Breast epithelium (tissue), 4 donors: ENCODE results near the gene MLYCD. TPM values are rescaled to one million over a fixed set of nuclear protein-coding genes. Genes with fewer than 3 reads are reported as not detected.

Source experiments
- DNase-seq, 2 donors: peaks; one replicate each; pipeline ENCODE4 v3.0.0-alpha.2; 2019; ENCODE audit warnings: low spot score in 2 of 2
- H3K27ac ChIP-seq, 2 donors: fragments of 200-600 bp; sonication (generic) in 1 of 2; one replicate each; pipeline ENCODE4 v1.5.1; 2016 to 2019; ENCODE audit warnings: mild to moderate bottlenecking in 1 of 2
- H3K27me3 ChIP-seq, 2 donors: fragments of 200-600 bp; sonication (generic) in 1 of 2; one replicate each; pipeline versions ENCODE4 v1.5.1 to v1.6.0; 2017 to 2019; ENCODE audit warnings: control low read depth in 1 of 2, mild to moderate bottlenecking in 1 of 2
- H3K36me3 ChIP-seq: fragments of 200-600 bp; one replicate; pipeline ENCODE4 v1.5.1; 2019
- H3K4me1 ChIP-seq, 2 donors: fragments of 200-600 bp; sonication (generic); one replicate each; pipeline ENCODE4 v1.5.1; 2016 to 2019; ENCODE audit warnings: control low read depth in 1 of 2
- H3K4me3 ChIP-seq, 3 donors: fragments of 200-600 bp; sonication (generic); 1 replicate in 2 of 3; 2 replicates in 1 of 3; pipeline ENCODE4 v1.5.1; 2016 to 2019; ENCODE audit warnings: mild to moderate bottlenecking in 3 of 3, moderate library complexity in 2 of 3
- H3K9me3 ChIP-seq, 2 donors: fragments of 200-600 bp; sonication (generic) in 1 of 2; one replicate each; pipeline ENCODE4 v1.5.1; 2016 to 2019; ENCODE audit warnings: control low read depth in 1 of 2
- CTCF ChIP-seq, 3 donors: fragments of 450-650 bp; IDR thresholded peaks; one replicate each; pipeline ENCODE4 v1.5.1; 2016 to 2017; ENCODE audit warnings: antibody characterized with exemption in 3 of 3, mild to moderate bottlenecking in 3 of 3, moderate library complexity in 3 of 3
- POLR2A ChIP-seq: fragments of 450-650 bp; IDR thresholded peaks from one replicate; pipeline ENCODE4 v1.6.1; 2016; ENCODE audit warnings: antibody characterized with exemption, mild to moderate bottlenecking, moderate library complexity
- POLR2AphosphoS5 ChIP-seq, 3 donors: sonication (generic); formaldehyde crosslinking; IDR thresholded peaks; one replicate each; pipeline ENCODE4 v1.6.1; 2017; ENCODE audit warnings: antibody characterized with exemption in 3 of 3
- intact Hi-C: fragments of 100-400 bp; cut with DNase I; formaldehyde crosslinking; loops from one replicate; pipeline ENCODE4 v1.15.1; 2023; ENCODE audit warnings: low total_unique reads
- total RNA-seq, 3 donors: library from RNA; depleted of rRNA; stranded (reverse); fragments of >200 nt; gene quantifications; one replicate each; pipeline ENCODE4 v1.1.0, GENCODE V29; 2016

MLYCD gene
- total RNA-seq, 3 donors from 2014 or later = 9.5 to 17.0 (median 12.1) TPM

GRCh38 chr16:83915081-83915480 is 16.2 kb downstream of the MLYCD start:
- Histone ChIP-seq H3K4me1 (no peaks in the 10 kb centered on the region), H3K9me3 (no peaks in the 10 kb centered on the region), H3K27me3 (no peaks in the 10 kb centered on the region), H3K27ac (no peak overlapping the region), H3K4me3 (no peak overlapping the region), H3K36me3 (peaks cover 17% of the 10 kb centered on the region)
- intact Hi-C loops = no loop called here
- DNase-seq = no peak
- TF ChIP-seq POLR2A (no peak), POLR2AphosphoS5 (IDR thresholded peaks at IDR 0.05) (no peak), CTCF (IDR thresholded peaks at IDR 0.05) (no peak)

DNA sequence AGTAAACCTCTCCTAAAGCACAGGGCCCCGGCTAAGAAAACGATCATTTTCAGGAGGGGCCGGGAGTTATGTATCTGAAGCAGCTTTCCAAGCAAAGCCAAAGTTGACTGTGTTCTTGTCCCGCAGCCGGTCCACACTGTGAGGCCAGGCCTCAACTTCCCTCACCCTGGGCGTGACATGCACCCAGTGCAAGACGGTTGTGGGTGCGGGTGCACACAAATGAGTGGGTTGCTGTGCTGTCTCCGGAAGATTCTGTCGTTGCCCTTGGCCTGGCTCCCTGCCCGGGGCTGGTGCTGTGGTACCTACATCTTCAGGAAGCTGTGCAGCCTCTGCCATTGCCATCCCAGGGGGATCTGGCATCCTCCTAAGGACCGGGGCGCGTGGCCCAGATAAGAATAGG is 16.6 kb downstream of the MLYCD start:
- Histone ChIP-seq H3K27ac (no peak overlapping the region), H3K9me3 (no peaks in the 10 kb centered on the region), H3K36me3 (peaks cover 17% of the 10 kb centered on the region), H3K4me3 (no peak overlapping the region), H3K4me1 (no peaks in the 10 kb centered on the region), H3K27me3 (no peaks in the 10 kb centered on the region)
- DNase-seq = no peak
- TF ChIP-seq POLR2A (no peak), POLR2AphosphoS5 (IDR thresholded peaks at IDR 0.05) (no peak), CTCF (IDR thresholded peaks at IDR 0.05) (no peak)
- intact Hi-C loops = no loop called here

DNA sequence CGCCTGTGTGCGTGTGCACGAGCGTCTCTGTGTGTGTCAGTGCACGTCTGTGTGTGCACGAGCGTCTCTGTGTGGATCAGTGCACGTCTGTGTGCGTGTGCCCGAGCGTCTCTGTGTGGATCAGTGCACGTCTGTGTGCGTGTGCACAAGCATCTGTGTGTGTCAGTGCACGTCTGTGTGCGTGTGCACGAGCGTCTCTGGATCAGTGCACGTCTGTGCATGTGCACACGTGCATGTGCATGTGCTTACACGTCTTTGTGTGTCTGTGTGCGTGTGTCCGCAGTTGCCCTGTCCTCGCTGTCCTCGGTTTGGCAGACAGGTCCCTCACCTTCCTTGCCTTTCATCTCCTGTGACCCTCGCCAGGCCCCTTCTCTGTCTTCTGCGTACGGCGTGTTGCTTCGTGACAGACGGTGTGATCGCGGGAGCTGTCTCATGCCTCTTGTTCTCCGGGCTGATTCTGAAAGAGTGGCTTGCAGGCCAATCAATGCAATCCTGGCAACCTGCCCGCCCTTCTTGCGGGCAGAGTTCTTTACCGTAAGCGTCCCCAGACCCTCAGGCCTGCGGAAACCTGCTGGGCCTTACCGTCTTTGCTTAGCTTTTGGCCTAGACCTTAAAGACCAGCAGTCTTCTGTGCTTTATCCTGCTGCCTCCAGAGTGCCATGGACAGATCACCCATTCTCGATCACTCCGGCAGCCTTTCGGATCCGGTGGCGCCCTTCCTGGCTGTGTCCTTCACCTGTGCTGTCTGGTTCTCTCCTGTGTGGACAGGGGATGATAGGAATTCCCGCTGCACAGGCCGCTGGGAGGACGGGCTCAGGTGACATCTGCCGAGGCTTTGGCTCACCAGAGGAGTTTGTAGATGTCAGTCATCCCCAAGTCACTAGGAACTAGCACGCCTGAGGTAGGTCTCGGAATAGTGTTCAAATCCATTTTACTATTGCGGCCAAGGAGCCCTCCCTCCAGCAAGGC is 18.5 kb downstream of the MLYCD start:
- H3K4me1 ChIP-seq = no peaks in the 10 kb centered on the region
- H3K27me3 ChIP-seq = no peaks in the 10 kb centered on the region
- DNase-seq = no peak
- no peaks in the 10 kb centered on the region for H3K9me3 ChIP-seq
- TF ChIP-seq POLR2AphosphoS5 (IDR thresholded peaks at IDR 0.05) = no peak
- TF ChIP-seq POLR2A = no peak
- TF ChIP-seq CTCF (IDR thresholded peaks at IDR 0.05) = no peak
- no peak overlapping the region for H3K4me3 ChIP-seq
- H3K27ac ChIP-seq = no peak overlapping the region
- intact Hi-C loops = no loop called here
- H3K36me3 ChIP-seq = peaks cover 17% of the 10 kb centered on the region

DNA sequence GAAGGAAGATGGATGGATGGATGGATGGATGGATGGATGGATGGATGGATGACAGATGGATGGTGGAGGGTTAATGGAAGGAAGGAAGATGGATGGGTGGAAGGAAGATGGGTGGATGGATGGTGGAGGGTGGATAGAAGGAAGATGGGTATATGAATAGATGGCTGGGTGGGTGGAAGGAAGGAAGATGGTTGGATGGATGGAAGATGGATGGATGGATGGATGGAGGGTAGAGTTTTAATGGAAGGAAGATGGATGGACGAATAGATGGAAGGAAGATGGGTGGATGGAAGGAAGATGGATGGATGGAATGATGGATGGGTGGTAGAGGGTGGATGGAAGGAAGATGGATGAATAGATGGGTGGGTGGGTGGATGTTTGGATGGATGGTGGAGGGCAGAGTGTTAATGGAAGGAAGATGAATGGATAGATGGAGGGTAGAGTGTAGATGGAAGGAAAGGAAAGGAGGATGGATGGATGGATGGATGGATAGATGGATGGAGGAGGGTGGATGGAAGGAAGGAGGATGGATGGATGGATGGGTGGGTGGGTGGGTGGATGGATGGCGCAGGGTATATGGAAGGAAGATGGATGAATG is 22.1 kb downstream of the MLYCD start:
- DNase-seq = no peak
- TF ChIP-seq CTCF (IDR thresholded peaks at IDR 0.05) = no peak
- no peak for TF ChIP-seq POLR2A
- no peak for TF ChIP-seq POLR2AphosphoS5 (IDR thresholded peaks at IDR 0.05)
- no peaks in the 10 kb centered on the region for H3K9me3 ChIP-seq
- H3K27ac ChIP-seq = no peak overlapping the region
- H3K4me3 ChIP-seq = no peak overlapping the region
- peaks cover 12% of the 10 kb centered on the region for H3K36me3 ChIP-seq
- no peaks in the 10 kb centered on the region for H3K4me1 ChIP-seq
- H3K27me3 ChIP-seq = no peaks in the 10 kb centered on the region
- intact Hi-C loops = no loop called here
